H1 (cell line): ENCODE measurements around the gene ANKS1B. TPM values are rescaled to one million over a fixed set of nuclear protein-coding genes. Genes with fewer than 3 reads are reported as not detected.

ENCODE experiments used
- CTCF ChIA-PET: fragments of 300-600 bp; sonication (Branson Sonifier 250); formaldehyde crosslinking; loops from one replicate; lab custom pipeline; 2021; ENCODE audit not compliant: partially characterized antibody; lab: Charles Lee
- POLR2A ChIA-PET: fragments of 300-600 bp; sonication (Branson Sonifier 250); formaldehyde crosslinking; loops from one replicate; lab custom pipeline; 2021; ENCODE audit warnings: inconsistent platforms; ENCODE audit not compliant: partially characterized antibody; lab: Charles Lee
- DNase-seq, 2 experiments: peaks; one replicate each; pipeline versions ENCODE4 v3.0.0 to v3.0.0-alpha.2; 2010 to 2022; ENCODE audit warnings: low spot score in 2 of 2, low read depth in 1 of 2, mixed read lengths in 1 of 2
- FAIRE-seq: peaks from 2 replicates; lab custom pipeline; 2011; peaks lifted over from hg19 to GRCh38; lab: Jason Lieb, UNC
- H2AFZ ChIP-seq: 2 replicates; pipeline ENCODE4 v1.8.1; 2012; ENCODE audit warnings: low read length, inconsistent platforms
- H2AK5ac ChIP-seq: 2 replicates; pipeline ENCODE4 v1.6.1; 2013; ENCODE audit warnings: low read depth, low read length
- H2BK120ac ChIP-seq: replicated peaks from 2 replicates; pipeline ENCODE3; 2013; ENCODE audit warnings: low read depth, low read length, inconsistent platforms
- H2BK12ac ChIP-seq: 2 replicates; pipeline ENCODE4 v1.6.1; 2013; ENCODE audit warnings: low read depth, low read length
- H2BK15ac ChIP-seq: 2 replicates; pipeline ENCODE4 v1.6.1; 2013; ENCODE audit warnings: low read length
- H2BK20ac ChIP-seq: 2 replicates; pipeline ENCODE4 v1.6.1; 2013; ENCODE audit warnings: low read length
- H2BK5ac ChIP-seq: 2 replicates; pipeline ENCODE4 v1.6.1; 2013; ENCODE audit warnings: low read depth, low read length
- H3K14ac ChIP-seq: 2 replicates; pipeline ENCODE4 v1.6.1; 2013; ENCODE audit warnings: inconsistent platforms; ENCODE audit not compliant: insufficient read length
- H3K18ac ChIP-seq: 2 replicates; pipeline ENCODE4 v1.6.1; 2013; ENCODE audit warnings: low read length; ENCODE audit errors: extremely low read depth
- H3K23ac ChIP-seq: 2 replicates; pipeline ENCODE4 v1.6.1; 2013; ENCODE audit warnings: inconsistent platforms; ENCODE audit not compliant: insufficient read length
- H3K23me2 ChIP-seq: 2 replicates; pipeline ENCODE4 v1.6.1; 2013; ENCODE audit warnings: low read depth, low read length
- H3K27ac ChIP-seq: 2 replicates; pipeline ENCODE4 v1.6.1; 2011; ENCODE audit warnings: low read depth, low read length, inconsistent platforms
- H3K27me3 ChIP-seq, 4 experiments: replicated peaks in 1 of 4; 1 replicate in 1 of 4; 2 replicates in 3 of 4; pipeline versions ENCODE4 v1.6.1 to v1.8.1; 2011 to 2013; ENCODE audit warnings: low read length in 3 of 4, mild to moderate bottlenecking in 3 of 4, inconsistent platforms in 2 of 4, mixed read lengths in 2 of 4, moderate library complexity in 1 of 4; ENCODE audit not compliant: control insufficient read depth in 3 of 4, insufficient read depth in 3 of 4; ENCODE audit errors: extremely low read depth in 1 of 4
- H3K36me3 ChIP-seq, 4 experiments: 2 replicates each; pipeline versions ENCODE4 v1.6.1 to v1.8.1; 2011 to 2013; ENCODE audit warnings: mild to moderate bottlenecking in 4 of 4, low read length in 3 of 4, moderate library complexity in 2 of 4, control low read depth in 1 of 4, inconsistent platforms in 1 of 4; ENCODE audit not compliant: insufficient read depth in 4 of 4, control insufficient read depth in 2 of 4
- H3K4ac ChIP-seq: replicated peaks from 2 replicates; pipeline ENCODE3; 2013; ENCODE audit warnings: low read length, low read depth, mixed read lengths, inconsistent platforms; ENCODE audit not compliant: insufficient read length
- H3K4me1 ChIP-seq, 4 experiments: replicated peaks in 1 of 4; 1 replicate in 1 of 4; 2 replicates in 3 of 4; pipeline versions ENCODE4 v1.6.1 to v1.8.1; 2011 to 2013; ENCODE audit warnings: low read length in 3 of 4, inconsistent platforms in 2 of 4, mixed read lengths in 1 of 4; ENCODE audit not compliant: insufficient read depth in 4 of 4, control insufficient read depth in 3 of 4
- H3K4me2 ChIP-seq, 2 experiments: 2 replicates each; pipeline versions ENCODE4 v1.6.1 to v1.8.1; 2011 to 2013; ENCODE audit warnings: low read depth in 2 of 2, low read length in 2 of 2, control low read depth in 1 of 2, inconsistent platforms in 1 of 2, mild to moderate bottlenecking in 1 of 2; ENCODE audit not compliant: insufficient read depth in 1 of 2
- H3K4me3 ChIP-seq, 4 experiments: fragments of 200-600, 300-600 bp in 1 of 4; sonication (generic), shearing (Covaris generic), sonication (Bioruptor Twin) in 1 of 4; 2 replicates each; pipeline versions ENCODE4 v1.5.1 to v1.8.1; 2011 to 2016; ENCODE audit warnings: low read length in 4 of 4, low read depth in 3 of 4, control low read depth in 2 of 4, inconsistent platforms in 2 of 4, mild to moderate bottlenecking in 2 of 4, mixed read lengths in 1 of 4, moderate library complexity in 1 of 4; ENCODE audit not compliant: insufficient read depth in 2 of 4; ENCODE audit errors: extremely low read depth in 1 of 4
- H3K56ac ChIP-seq: replicated peaks from 2 replicates; pipeline ENCODE3; 2013; ENCODE audit warnings: low read depth, mild to moderate bottlenecking, mixed read lengths, low read length, inconsistent platforms; ENCODE audit not compliant: insufficient read length
- H3K79me1 ChIP-seq: 2 replicates; pipeline ENCODE4 v1.6.1; 2013; ENCODE audit warnings: low read depth, low read length, control low read depth
- H3K79me2 ChIP-seq, 2 experiments: 2 replicates each; pipeline versions ENCODE4 v1.6.1 to v1.8.1; 2012 to 2013; ENCODE audit warnings: low read length in 2 of 2, mild to moderate bottlenecking in 2 of 2, inconsistent platforms in 1 of 2; ENCODE audit not compliant: insufficient read depth in 2 of 2, control insufficient read depth in 1 of 2
- H3K9ac ChIP-seq, 4 experiments: replicated peaks in 1 of 4; 1 replicate in 1 of 4; 2 replicates in 3 of 4; pipeline versions ENCODE4 v1.6.1 to v1.8.1; 2011 to 2013; ENCODE audit warnings: low read depth in 3 of 4, low read length in 3 of 4, control low read depth in 2 of 4, mild to moderate bottlenecking in 2 of 4, moderate library complexity in 2 of 4, inconsistent platforms in 1 of 4; ENCODE audit errors: extremely low read depth in 1 of 4
- H3K9me3 ChIP-seq, 2 experiments: 2 replicates each; pipeline versions ENCODE4 v1.6.1 to v1.8.1; 2012 to 2013; ENCODE audit warnings: mild to moderate bottlenecking in 2 of 2, moderate library complexity in 2 of 2, control low read depth in 1 of 2, inconsistent platforms in 1 of 2, low read depth in 1 of 2, low read length in 1 of 2, mixed read lengths in 1 of 2; ENCODE audit not compliant: insufficient read depth in 2 of 2
- H4K20me1 ChIP-seq, 2 experiments: replicated peaks in 1 of 2; 2 replicates each; pipeline versions ENCODE3 to v1.8.1; 2011 to 2013; ENCODE audit warnings: inconsistent platforms in 2 of 2, low read length in 2 of 2, mild to moderate bottlenecking in 1 of 2; ENCODE audit not compliant: insufficient read depth in 2 of 2, control insufficient read depth in 1 of 2
- H4K5ac ChIP-seq: 2 replicates; pipeline ENCODE4 v1.6.1; 2013; ENCODE audit warnings: low read length, low read depth, mixed read lengths, inconsistent platforms; ENCODE audit not compliant: insufficient read length
- H4K8ac ChIP-seq: 2 replicates; pipeline ENCODE4 v1.8.0; 2013; ENCODE audit warnings: mild to moderate bottlenecking, moderate library complexity, low read length, inconsistent platforms; ENCODE audit not compliant: insufficient read depth; ENCODE audit errors: extremely low read depth
- H4K91ac ChIP-seq: replicated peaks from 2 replicates; pipeline ENCODE3; 2013; ENCODE audit warnings: low read length, mixed read lengths, inconsistent platforms; ENCODE audit not compliant: insufficient read length
- CTBP2 ChIP-seq: IDR thresholded peaks from 2 replicates; pipeline ENCODE4 v1.7.0; 2011; ENCODE audit warnings: borderline replicate concordance, mild to moderate bottlenecking, moderate library complexity, mixed read lengths, low read length; ENCODE audit not compliant: insufficient read depth, insufficient read length
- HDAC2 ChIP-seq, 2 experiments: fragments of 300-600 bp in 1 of 2; sonication (generic) in 1 of 2; IDR thresholded peaks; 2 replicates each; pipeline ENCODE4 v1.6.1; 2011 to 2012; ENCODE audit warnings: low read depth in 2 of 2, low read length in 2 of 2, mild to moderate bottlenecking in 2 of 2, moderate library complexity in 2 of 2, borderline replicate concordance in 1 of 2, inconsistent platforms in 1 of 2
- POLR2A ChIP-seq, 2 experiments: IDR thresholded peaks; 1 replicate in 1 of 2; 2 replicates in 1 of 2; pipeline ENCODE4 v1.6.1; 2011; ENCODE audit warnings: low read depth in 2 of 2, low read length in 2 of 2, mild to moderate bottlenecking in 2 of 2; ENCODE audit errors: control extremely low read depth in 1 of 2
- POU5F1 ChIP-seq: IDR thresholded peaks from 2 replicates; pipeline ENCODE4 v1.6.1; 2011; ENCODE audit warnings: low read depth, mild to moderate bottlenecking, low read length, moderate library complexity
- ZNF274 ChIP-seq: IDR thresholded peaks from 2 replicates; pipeline ENCODE4 v1.7.0; 2012; ENCODE audit warnings: low read length, borderline replicate concordance; ENCODE audit errors: extremely low read depth
- WGBS, 2 experiments: shearing (Covaris generic) in 1 of 2; methylation state at CpG; one replicate each; pipeline versions ENCODE4 v1.1.6 to v1.1.7; 2013 to 2015; ENCODE audit warnings: low lambda C conversion rate in 2 of 2, mixed read lengths in 2 of 2, inconsistent platforms in 1 of 2, low coverage in 1 of 2, missing lambda C conversion rate in 1 of 2; ENCODE audit not compliant: insufficient replicate concordance in 2 of 2, insufficient coverage in 1 of 2, insufficient read length in 1 of 2; ENCODE audit errors: extremely low coverage in 1 of 2, missing lambda C conversion rate in 1 of 2; 5-methylcytosine and 5-hydroxymethylcytosine counted together
- polyA plus RNA-seq, 7 experiments: library from polyadenylated mRNA; depleted of rRNA in 3 of 7; stranded (reverse) in 5 of 7; unstranded in 2 of 7; fragments of >200 nt in 5 of 7; fragments of 200-250 nt in 2 of 7; gene quantifications; 1 replicate in 5 of 7; 2 replicates in 1 of 7; 4 replicates in 1 of 7; pipeline versions ENCODE4 v1.2.1 to v1.2.3, GENCODE V29; 2011 to 2013; ENCODE audit warnings: missing spikeins in 2 of 7, mixed read lengths in 2 of 7
- total RNA-seq: library from RNA; stranded (reverse); fragmentation: NEBNext Ultra II Directional; extraction: Animal tissue kit (Norgen Biotek cat#: 25700); gene quantifications from 2 replicates; pipeline ENCODE4 v1.2.1, GENCODE V29; 2021

Gene ANKS1B
- total and polyA plus RNA-seq, 2 of the 8 experiments (the other 6 are each of a cell fraction or from before 2014, with no cell fraction given), result 2.7 to 6.1 TPM

- Histone ChIP-seq H3K9ac (no peak overlapping the region), H3K27ac (no peak overlapping the region), H3K27me3 (peaks cover 0 to 3% (median 0%) of the 10 kb centered on the region in 4 experiments; a peak in 1 of 7 replicates), H4K91ac (no peak overlapping the region), H3K23me2 (no peaks in the 10 kb centered on the region), H3K79me2 (no peaks in the 10 kb centered on the region), H2AK5ac (no peak overlapping the region), H3K36me3 (no peaks in the 10 kb centered on the region), H4K5ac (no peak overlapping the region), H3K4me1 (no peaks in the 10 kb centered on the region), H3K9me3 (no peaks in the 10 kb centered on the region), H4K8ac (no peak overlapping the region), H4K20me1 (no peaks in the 10 kb centered on the region), H2BK20ac (no peak overlapping the region), H2AFZ (no peak overlapping the region), H2BK120ac (no peak overlapping the region), H3K14ac (no peak overlapping the region), H3K4ac (no peak overlapping the region), H3K56ac (no peak overlapping the region), H2BK12ac (no peak overlapping the region), H3K4me3 (no peak overlapping the region), H2BK5ac (no peak overlapping the region), H2BK15ac (no peak overlapping the region), H3K4me2 (no peak overlapping the region), H3K23ac (no peak overlapping the region), H3K79me1 (no peaks in the 10 kb centered on the region), H3K18ac (no peak overlapping the region)
- ChIA-PET CTCF (interaction anchor here (5.9 kb wide), 1 partner anchor 11 kb away, joined by 32 read pairs; no protein-coding TSS in a partner anchor), POLR2A (interaction anchor here (0.6 kb wide), 1 partner anchor 165 kb away, joined by 3 read pairs; no protein-coding TSS in a partner anchor)
- DNase-seq, result no peak
- FAIRE-seq, result no peak
- WGBS, 2 experiments, result 90% methylated on average over 11 of the region's 11 CpGs; no CpG with 5 or more reads in 1 of the 2 experiments
- TF ChIP-seq HDAC2 (IDR thresholded peaks at IDR 0.05; ENCODE audit: borderline replicate concordance in 1 of 2, low read depth in 2 of 2, low read length in 2 of 2), result no peak
- no peak for TF ChIP-seq POLR2A (IDR thresholded peaks at IDR 0.05; ENCODE audit: control extremely low read depth in 1 of 2, low read depth in 2 of 2, low read length in 2 of 2)
- TF ChIP-seq ZNF274, result no peak
- TF ChIP-seq CTBP2, result no peak
- no peak for TF ChIP-seq POU5F1
Measured at GRCh38 chr12:99053616-99054362, 930.9 kb downstream of the ANKS1B start.
